GM18505 (cell line): ENCODE results near the gene PHC2.

ENCODE experiments used
- ATAC-seq: cut with Tn5 transposase; IDR thresholded peaks from one replicate; pipeline ENCODE4 v1.9.1; 2021; ENCODE audit not compliant: unreplicated experiment
- POLR2A ChIP-seq: IDR thresholded peaks from 4 replicates; pipeline ENCODE4 v1.6.1; 2011; ENCODE audit warnings: borderline replicate concordance; ENCODE audit not compliant: insufficient read depth, insufficient read length; ENCODE audit errors: extremely low read depth

Gene PHC2

GRCh38 chr1:33277488-33278084 is 153.3 kb downstream of the PHC2 start:
- no peak for ATAC-seq
- TF ChIP-seq POLR2A, result no peak

GRCh38 chr1:33276573-33277298 is 154.2 kb downstream of the PHC2 start:
- ATAC-seq, result no peak

GRCh38 chr1:33275706-33276572 is 155.0 kb downstream of the PHC2 start:
- no peak for ATAC-seq
- TF ChIP-seq POLR2A, result no peak

More at GRCh38 chr1:33276573-33277298, 154.2 kb downstream of the PHC2 start:
- TF ChIP-seq POLR2A, result no peak

DNA sequence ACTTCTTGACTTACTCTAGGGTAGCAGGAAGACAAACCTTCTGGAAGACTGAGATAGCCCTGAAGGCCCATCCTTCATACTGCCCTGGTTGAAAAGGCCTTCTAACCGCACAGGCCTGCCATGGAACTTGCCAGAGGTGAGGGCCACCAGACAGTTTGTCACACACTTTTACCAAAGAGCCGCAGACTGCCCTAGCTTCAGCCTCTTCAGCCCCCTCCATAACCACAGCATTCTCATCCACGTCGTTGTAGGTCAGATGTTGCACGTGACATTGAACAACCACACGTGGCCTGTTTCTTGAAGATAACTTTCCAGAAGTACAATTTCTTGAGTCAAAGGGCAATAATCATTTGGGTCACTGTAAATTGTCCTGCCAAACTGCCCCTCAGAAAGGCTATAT is 155.7 kb downstream of the PHC2 start:
- TF ChIP-seq POLR2A, result no peak
- ATAC-seq, result no peak

GRCh38 chr1:33274446-33274845 is 156.4 kb downstream of the PHC2 start:
- no peak for TF ChIP-seq POLR2A
- ATAC-seq, result no peak

- no peak for ATAC-seq
- TF ChIP-seq POLR2A, result no peak
Measured at GRCh38 chr1:33273961-33274371, 156.9 kb downstream of the PHC2 start.
